ENCODE results near the gene SACM1L. TPM values are rescaled to one million over a fixed set of nuclear protein-coding genes. Genes with fewer than 3 reads are reported as not detected.
"Not testable (repeated sequence)": the region's sequence is repeated elsewhere in the genome, so short reads cannot be mapped to it uniquely, and the experiment has no call there.

The SACM1L gene
- total RNA-seq, 1 experiment from 2014 or later = 30.1 TPM

- Histone ChIP-seq H2AFZ (ENCODE audit: low read length) (no peak overlapping the region), H3K4me3 (ENCODE audit: low read length) (no peak overlapping the region), H3K27ac (ENCODE audit: low read length) (no peak overlapping the region), H3K4me2 (ENCODE audit: low read length) (no peak overlapping the region), H3K9me2 (replicated peaks; ENCODE audit: low read length) (no peaks in the 10 kb centered on the region), H3K9me3 (ENCODE audit: low read length) (no peaks in the 10 kb centered on the region), H3K79me2 (ENCODE audit: low read length) (no peaks in the 10 kb centered on the region), H3K27me3 (ENCODE audit: low read length) (no peaks in the 10 kb centered on the region), H3K36me3 (ENCODE audit: low read depth, low read length) (peaks cover 6% of the 10 kb centered on the region; the same call in 1 of the 2 replicates), H3F3A (ENCODE audit: low read length, unreplicated experiment) (no peaks in the 10 kb centered on the region), H3K9ac (ENCODE audit: low read length) (no peak overlapping the region), H4K20me1 (ENCODE audit: low read length) (no peaks in the 10 kb centered on the region), H3K4me1 (ENCODE audit: insufficient read depth, low read length) (no peaks in the 10 kb centered on the region)
- ChIA-PET POLR2A (ENCODE audit: unreplicated experiment) (no interaction called here), CTCF (interaction anchor here (0.6 kb wide), 1 partner anchor 67 kb away, joined by 3 read pairs; no protein-coding TSS in a partner anchor)
- ATAC-seq (no peak), DNase-seq (no peak)
- TF ChIP-seq EZH2phosphoT487 (IDR thresholded peaks at IDR 0.05; ENCODE audit: borderline replicate concordance, low read length) (no peak), CTCF (conservative IDR thresholded peaks at IDR 0.05; ENCODE audit: low read depth, low read length) (no peak), EZH2 (IDR thresholded peaks at IDR 0.05; ENCODE audit: low read length, unreplicated experiment) (no peak)
- BruUV-seq (replicated peaks) = no TSS peak
- intact Hi-C loops (cut with micrococcal nuclease) = no loop called here
Measured at GRCh38 chr3:45746777-45747622, 57.8 kb downstream of the SACM1L start.

- H3K4me1 ChIP-seq (ENCODE audit: insufficient read depth, low read length) = no peaks in the 10 kb centered on the region
- peak; percentile 22; the same call in 1 of the 2 replicates for ATAC-seq
- H3K4me2 ChIP-seq (ENCODE audit: low read length) = no peak overlapping the region
- H3K27ac ChIP-seq (ENCODE audit: low read length) = no peak overlapping the region
- BruUV-seq (replicated peaks) = no TSS peak
- DNase-seq = no peak
- H3K79me2 ChIP-seq (ENCODE audit: low read length) = no peaks in the 10 kb centered on the region
- no peak overlapping the region for H3K4me3 ChIP-seq (ENCODE audit: low read length)
- no peaks in the 10 kb centered on the region for H4K20me1 ChIP-seq (ENCODE audit: low read length)
- no peaks in the 10 kb centered on the region for H3K27me3 ChIP-seq (ENCODE audit: low read length)
- H3F3A ChIP-seq (ENCODE audit: low read length, unreplicated experiment) = no peaks in the 10 kb centered on the region
- H3K9ac ChIP-seq (ENCODE audit: low read length) = no peak overlapping the region
- no peaks in the 10 kb centered on the region; the same call in 1 of the 2 replicates for H3K36me3 ChIP-seq (ENCODE audit: low read depth, low read length)
- CTCF ChIA-PET = interaction anchor here (0.6 kb wide), 1 partner anchor 66 kb away, joined by 3 read pairs; no protein-coding TSS in a partner anchor
- POLR2A ChIA-PET (ENCODE audit: unreplicated experiment) = no interaction called here
- H3K9me3 ChIP-seq (ENCODE audit: low read length) = no peaks in the 10 kb centered on the region
- TF ChIP-seq EZH2phosphoT487 (IDR thresholded peaks at IDR 0.05; ENCODE audit: borderline replicate concordance, low read length) = no peak
- TF ChIP-seq EZH2 (IDR thresholded peaks at IDR 0.05; ENCODE audit: low read length, unreplicated experiment) = no peak
- no peak for TF ChIP-seq CTCF (conservative IDR thresholded peaks at IDR 0.05; ENCODE audit: low read depth, low read length)
- no peaks in the 10 kb centered on the region for H3K9me2 ChIP-seq (replicated peaks; ENCODE audit: low read length)
- intact Hi-C loops (cut with micrococcal nuclease) = no loop called here
- H2AFZ ChIP-seq (ENCODE audit: low read length) = no peak overlapping the region
Measured at GRCh38 chr3:45748068-45748467, 58.9 kb downstream of the SACM1L start.

GRCh38 chr3:45749036-45749600 lies 59.9 kb downstream of the SACM1L start:
- H3K4me2 ChIP-seq (ENCODE audit: low read length); H3K4me3 ChIP-seq (ENCODE audit: low read length); H3K9me3 ChIP-seq (ENCODE audit: low read length); H3K27ac ChIP-seq (ENCODE audit: low read length); H3K79me2 ChIP-seq (ENCODE audit: low read length); CTCF ChIA-PET; H3K9me2 ChIP-seq (replicated peaks; ENCODE audit: low read length); POLR2A ChIA-PET (ENCODE audit: unreplicated experiment); H4K20me1 ChIP-seq (ENCODE audit: low read length); DNase-seq; H3K27me3 ChIP-seq (ENCODE audit: low read length); H2AFZ ChIP-seq (ENCODE audit: low read length); intact Hi-C loops (cut with micrococcal nuclease); H3K4me1 ChIP-seq (ENCODE audit: insufficient read depth, low read length); H3K9ac ChIP-seq (ENCODE audit: low read length); H3F3A ChIP-seq (ENCODE audit: low read length, unreplicated experiment); ATAC-seq; BruUV-seq (replicated peaks); H3K36me3 ChIP-seq (ENCODE audit: low read depth, low read length): not testable (repeated sequence)
